HEK293 (cell line): Measurements from ENCODE around the gene GAS7.

Experiments used
- CTCF ChIA-PET: fragments of 350-600 bp; formaldehyde crosslinking; extraction: SDS; loops from one replicate; lab custom pipeline; 2021; ENCODE audit warnings: antibody characterized with exemption; lab: Yijun Ruan, JAX
- POLR2A ChIA-PET: fragments of 300-600 bp; formaldehyde crosslinking; extraction: SDS; loops from one replicate; lab custom pipeline; 2020; ENCODE audit warnings: antibody characterized with exemption, inconsistent platforms; lab: Yijun Ruan, JAX
- H3K27ac ChIP-seq: fragments of 200-500 bp; sonication (Bioruptor generic); 2 replicates; pipeline ENCODE4 v1.5.1; 2014; ENCODE audit warnings: low read depth, low read length, control low read depth, inconsistent platforms; ENCODE audit errors: extremely low read depth
- H3K36me3 ChIP-seq, 2 experiments: fragments of 200-500 bp in 1 of 2; sonication (Bioruptor generic) in 1 of 2; 1 replicate in 1 of 2; 2 replicates in 1 of 2; pipeline ENCODE4 v1.5.1; 2014 to 2017; ENCODE audit warnings: inconsistent platforms in 2 of 2, low read length in 2 of 2; ENCODE audit not compliant: control insufficient read depth in 2 of 2, insufficient read depth in 1 of 2
- H3K4me1 ChIP-seq: fragments of 200-500 bp; sonication (Bioruptor generic); 2 replicates; pipeline ENCODE4 v1.5.1; 2014; ENCODE audit warnings: mild to moderate bottlenecking, low read length, inconsistent platforms; ENCODE audit not compliant: control insufficient read depth, insufficient read depth
- H3K4me3 ChIP-seq: 2 replicates; pipeline ENCODE4 v1.5.1; 2011; ENCODE audit warnings: low read depth, mild to moderate bottlenecking, control low read depth, low read length, moderate library complexity
- H3K9me3 ChIP-seq: fragments of 200-500 bp; sonication (Bioruptor generic); 2 replicates; pipeline ENCODE4 v1.5.1; 2014; ENCODE audit warnings: low read depth, low read length, inconsistent platforms; ENCODE audit not compliant: control insufficient read depth, insufficient read depth
- BCL11A ChIP-seq: fragments of 450-650 bp; formaldehyde crosslinking; IDR thresholded peaks from 2 replicates; pipeline ENCODE4 v1.5.1; 2016; ENCODE audit warnings: low read depth, missing biosample characterization, missing genetic modification characterization
- FEZF1 ChIP-seq: fragments of 450-650 bp; formaldehyde crosslinking; IDR thresholded peaks from 2 replicates; pipeline ENCODE4 v1.5.1; 2016; ENCODE audit warnings: missing biosample characterization, missing genetic modification characterization
- GLIS2 ChIP-seq: fragments of 450-650 bp; formaldehyde crosslinking; IDR thresholded peaks from 2 replicates; pipeline ENCODE4 v1.5.1; 2016; ENCODE audit warnings: missing biosample characterization, missing genetic modification characterization
- KLF10 ChIP-seq: fragments of 450-650 bp; IDR thresholded peaks from 2 replicates; pipeline ENCODE4 v1.5.1; 2018; ENCODE audit warnings: missing biosample characterization, mild to moderate bottlenecking, missing genetic modification characterization
- MZF1 ChIP-seq: fragments of 450-650 bp; formaldehyde crosslinking; IDR thresholded peaks from 2 replicates; pipeline ENCODE4 v1.5.1; 2017; ENCODE audit warnings: missing biosample characterization, missing genetic modification characterization, borderline replicate concordance
- OSR2 ChIP-seq: fragments of 450-650 bp; formaldehyde crosslinking; IDR thresholded peaks from 2 replicates; pipeline ENCODE4 v1.5.1; 2016; ENCODE audit warnings: missing biosample characterization, missing genetic modification characterization
- RBAK ChIP-seq: fragments of 450-650 bp; formaldehyde crosslinking; IDR thresholded peaks from 2 replicates; pipeline ENCODE4 v1.5.1; 2016; ENCODE audit warnings: missing biosample characterization, missing genetic modification characterization
- REST ChIP-seq: fragments of 450-650 bp; formaldehyde crosslinking; IDR thresholded peaks from 2 replicates; pipeline ENCODE4 v1.5.1; 2016; ENCODE audit warnings: missing biosample characterization, missing genetic modification characterization
- TCF7L2 ChIP-seq: IDR thresholded peaks from 2 replicates; pipeline ENCODE4 v1.6.1; 2011; ENCODE audit warnings: low read depth, mild to moderate bottlenecking, inconsistent platforms, low read length, moderate library complexity, borderline replicate concordance
- ZBTB10 ChIP-seq: fragments of 450-650 bp; formaldehyde crosslinking; IDR thresholded peaks from 2 replicates; pipeline ENCODE4 v1.5.1; 2016; ENCODE audit warnings: missing biosample characterization, missing genetic modification characterization
- ZBTB49 ChIP-seq: fragments of 450-650 bp; formaldehyde crosslinking; IDR thresholded peaks from 2 replicates; pipeline ENCODE4 v1.5.1; 2016; ENCODE audit warnings: missing biosample characterization, missing genetic modification characterization, low read depth
- ZNF148 ChIP-seq: fragments of 450-650 bp; formaldehyde crosslinking; IDR thresholded peaks from 2 replicates; pipeline ENCODE4 v1.5.0; 2017; ENCODE audit warnings: missing biosample characterization, missing genetic modification characterization, borderline replicate concordance
- ZNF266 ChIP-seq: fragments of 450-650 bp; formaldehyde crosslinking; IDR thresholded peaks from 2 replicates; pipeline ENCODE4 v1.5.1; 2016; ENCODE audit warnings: missing biosample characterization, missing genetic modification characterization, low read depth
- ZNF280D ChIP-seq: fragments of 450-650 bp; formaldehyde crosslinking; IDR thresholded peaks from 2 replicates; pipeline ENCODE4 v1.5.1; 2016; ENCODE audit warnings: missing biosample characterization, missing genetic modification characterization
- ZNF324 ChIP-seq: fragments of 450-650 bp; formaldehyde crosslinking; IDR thresholded peaks from 2 replicates; pipeline ENCODE4 v1.5.1; 2016; ENCODE audit warnings: missing biosample characterization, missing genetic modification characterization
- ZNF341 ChIP-seq: fragments of 450-650 bp; formaldehyde crosslinking; IDR thresholded peaks from 2 replicates; pipeline ENCODE4; 2016; ENCODE audit warnings: low read depth, missing biosample characterization, missing genetic modification characterization
- ZNF514 ChIP-seq: fragments of 450-650 bp; formaldehyde crosslinking; IDR thresholded peaks from 2 replicates; pipeline ENCODE4 v1.5.1; 2016; ENCODE audit warnings: missing biosample characterization, missing genetic modification characterization
- ZNF677 ChIP-seq: fragments of 450-650 bp; IDR thresholded peaks from 2 replicates; pipeline ENCODE4 v1.5.0; 2018; ENCODE audit warnings: missing biosample characterization, mild to moderate bottlenecking, missing genetic modification characterization, moderate library complexity
- ZSCAN5A ChIP-seq: fragments of 450-650 bp; formaldehyde crosslinking; IDR thresholded peaks from 2 replicates; pipeline ENCODE4 v1.5.1; 2016; ENCODE audit warnings: missing biosample characterization, missing genetic modification characterization

GAS7 gene

GRCh38 chr17:9874722-9875121 is 323.7 kb downstream of the GAS7 start:
- Histone ChIP-seq H3K4me3 (no peak overlapping the region), H3K36me3 (no peaks in the 10 kb centered on the region), H3K4me1 (no peaks in the 10 kb centered on the region), H3K9me3 (no peaks in the 10 kb centered on the region), H3K27ac (no peak overlapping the region)
- CTCF ChIA-PET, result interaction anchor here (0.6 to 2.2 kb wide), 8 partner anchors 9 to 351 kb away, joined by 3 to 16 read pairs (median 4); no protein-coding TSS in a partner anchor
- POLR2A ChIA-PET, result no interaction called here
- no peak for TF ChIP-seq KLF10 (tag by site-specific recombination)
- TF ChIP-seq ZNF266 (tag by site-specific recombination), result no peak
- no peak for TF ChIP-seq BCL11A
- TF ChIP-seq GLIS2 (tag by site-specific recombination), result no peak
- no peak for TF ChIP-seq ZNF514 (tag by site-specific recombination)
- no peak for TF ChIP-seq ZNF280D (tag by site-specific recombination)
- no peak for TF ChIP-seq ZNF324 (tag by site-specific recombination)
- no peak for TF ChIP-seq RBAK (tag by site-specific recombination)
- no peak for TF ChIP-seq FEZF1 (tag by site-specific recombination)
- TF ChIP-seq ZBTB10 (tag by site-specific recombination), result no peak
- no peak for TF ChIP-seq ZNF677 (tag by site-specific recombination)
- no peak for TF ChIP-seq ZNF148 (tag by site-specific recombination)

GRCh38 chr17:9872852-9873251 is 325.6 kb downstream of the GAS7 start:
- no peak overlapping the region for H3K4me3 ChIP-seq
- H3K27ac ChIP-seq, result no peak overlapping the region
- no peaks in the 10 kb centered on the region for H3K36me3 ChIP-seq
- ChIA-PET CTCF (interaction anchor here (0.7 to 2.2 kb wide), 4 partner anchors 17 to 1706 kb away, joined by 3 to 16 read pairs (median 4); no protein-coding TSS in a partner anchor), POLR2A (no interaction called here)
- no peaks in the 10 kb centered on the region for H3K4me1 ChIP-seq
- H3K9me3 ChIP-seq, result no peaks in the 10 kb centered on the region
- TF ChIP-seq ZNF341 (tag by site-specific recombination) (no peak), OSR2 (no peak), REST (tag by site-specific recombination) (no peak), ZNF514 (tag by site-specific recombination) (no peak), TCF7L2 (no peak), MZF1 (no peak), ZSCAN5A (tag by site-specific recombination) (no peak), ZBTB49 (tag by site-specific recombination) (no peak)
